ENCODE results near the gene DSE.

Gene DSE

DNA sequence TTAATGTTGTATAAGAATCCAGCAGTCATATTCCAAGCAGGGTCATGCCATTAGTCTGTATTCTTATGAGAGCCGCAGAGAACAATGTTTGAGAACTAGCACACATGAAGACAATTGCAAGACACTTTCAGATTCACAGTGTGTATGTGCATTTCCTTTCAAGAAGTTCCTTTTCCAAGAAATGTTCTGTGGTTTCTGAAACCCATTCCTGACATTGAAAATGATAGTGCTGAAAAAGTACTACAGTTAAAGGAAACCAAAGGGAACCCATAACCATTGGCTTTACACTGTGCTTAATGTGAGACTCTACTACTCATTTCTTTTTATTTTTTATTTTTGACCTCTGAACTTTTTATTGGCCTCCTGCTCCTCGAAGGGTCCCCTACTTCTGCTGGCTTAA lies 86.2 kb downstream of the DSE start:
- no peak overlapping the region for H3K4me3 ChIP-seq (ENCODE audit: low read depth, low read length)
- TF ChIP-seq, protein P1, sequence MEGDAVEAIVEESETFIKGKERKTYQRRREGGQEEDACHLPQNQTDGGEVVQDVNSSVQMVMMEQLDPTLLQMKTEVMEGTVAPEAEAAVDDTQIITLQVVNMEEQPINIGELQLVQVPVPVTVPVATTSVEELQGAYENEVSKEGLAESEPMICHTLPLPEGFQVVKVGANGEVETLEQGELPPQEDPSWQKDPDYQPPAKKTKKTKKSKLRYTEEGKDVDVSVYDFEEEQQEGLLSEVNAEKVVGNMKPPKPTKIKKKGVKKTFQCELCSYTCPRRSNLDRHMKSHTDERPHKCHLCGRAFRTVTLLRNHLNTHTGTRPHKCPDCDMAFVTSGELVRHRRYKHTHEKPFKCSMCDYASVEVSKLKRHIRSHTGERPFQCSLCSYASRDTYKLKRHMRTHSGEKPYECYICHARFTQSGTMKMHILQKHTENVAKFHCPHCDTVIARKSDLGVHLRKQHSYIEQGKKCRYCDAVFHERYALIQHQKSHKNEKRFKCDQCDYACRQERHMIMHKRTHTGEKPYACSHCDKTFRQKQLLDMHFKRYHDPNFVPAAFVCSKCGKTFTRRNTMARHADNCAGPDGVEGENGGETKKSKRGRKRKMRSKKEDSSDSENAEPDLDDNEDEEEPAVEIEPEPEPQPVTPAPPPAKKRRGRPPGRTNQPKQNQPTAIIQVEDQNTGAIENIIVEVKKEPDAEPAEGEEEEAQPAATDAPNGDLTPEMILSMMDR (IDR thresholded peaks at IDR 0.05; ENCODE audit: control insufficient read depth, extremely low read depth, insufficient read depth), result no peak

DNA sequence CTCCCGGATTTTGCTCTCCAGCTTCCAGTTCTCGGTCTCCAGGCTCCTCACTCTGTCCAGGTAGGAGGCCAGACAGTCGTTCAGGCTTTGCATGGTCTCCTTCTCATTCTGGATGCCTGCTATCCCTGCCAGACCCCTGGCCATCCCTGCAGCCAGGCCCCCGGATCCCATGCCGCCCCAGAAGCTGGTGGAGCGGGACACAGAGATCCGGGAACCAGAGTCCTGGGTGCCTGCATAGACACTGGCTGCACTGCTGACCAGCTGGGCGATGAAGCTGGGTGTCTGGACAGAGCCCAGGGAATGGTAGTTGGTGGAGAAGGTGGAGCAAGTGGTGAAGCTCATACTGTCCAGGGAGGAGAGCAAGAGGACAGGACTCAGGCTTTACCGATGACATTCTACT lies 87.5 kb downstream of the DSE start:
- H3K4me3 ChIP-seq (ENCODE audit: low read depth, low read length), result no peak overlapping the region
- TF ChIP-seq, protein P1 (IDR thresholded peaks at IDR 0.05; ENCODE audit: control insufficient read depth, extremely low read depth, insufficient read depth), result no peak
- no peak for DNase-seq (ENCODE audit: low read depth)

More for the DNA sequence above, 86.2 kb downstream of the DSE start:
- DNase-seq (ENCODE audit: low read depth), result no peak

- no peak overlapping the region for H3K4me3 ChIP-seq (ENCODE audit: low read depth, low read length)
- no peak for DNase-seq (ENCODE audit: low read depth)
- TF ChIP-seq, protein P1 (IDR thresholded peaks at IDR 0.05; ENCODE audit: control insufficient read depth, extremely low read depth, insufficient read depth), result no peak
Measured at GRCh38 chr6:116459927-116460326, 89.2 kb downstream of the DSE start.

- no peak for DNase-seq (ENCODE audit: low read depth)
- H3K4me3 ChIP-seq (ENCODE audit: low read depth, low read length), result no peak within 1 kb of the TSS
- TF ChIP-seq, protein P1 (IDR thresholded peaks at IDR 0.05; ENCODE audit: control insufficient read depth, extremely low read depth, insufficient read depth), result no peak
Measured at GRCh38 chr6:116461331-116461931, 90.7 kb downstream of the DSE start, which contains the start of gene CALHM6. Gene CALHM6, plus strand, starts transcription at chr6:116461375. Its CDS starts 555 bp downstream, at chr6:116461930.

GRCh38 chr6:116461932-116462885 lies 91.5 kb downstream of the DSE start:
- H3K4me3 ChIP-seq (ENCODE audit: low read depth, low read length), result no peak overlapping the region
- TF ChIP-seq, protein P1 (IDR thresholded peaks at IDR 0.05; ENCODE audit: control insufficient read depth, extremely low read depth, insufficient read depth), result no peak
- DNase-seq (ENCODE audit: low read depth), result no peak

DNA sequence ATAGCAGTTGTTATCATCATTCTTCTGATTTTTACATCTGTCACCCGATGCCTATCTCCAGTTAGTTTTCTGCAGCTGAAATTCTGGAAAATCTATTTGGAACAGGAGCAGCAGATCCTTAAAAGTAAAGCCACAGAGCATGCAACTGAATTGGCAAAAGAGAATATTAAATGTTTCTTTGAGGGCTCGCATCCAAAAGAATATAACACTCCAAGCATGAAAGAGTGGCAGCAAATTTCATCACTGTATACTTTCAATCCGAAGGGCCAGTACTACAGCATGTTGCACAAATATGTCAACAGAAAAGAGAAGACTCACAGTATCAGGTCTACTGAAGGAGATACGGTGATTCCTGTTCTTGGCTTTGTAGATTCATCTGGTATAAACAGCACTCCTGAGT lies 92.6 kb downstream of the DSE start:
- DNase-seq (ENCODE audit: low read depth), result no peak
- TF ChIP-seq, protein P1 (IDR thresholded peaks at IDR 0.05; ENCODE audit: control insufficient read depth, extremely low read depth, insufficient read depth), result no peak
- H3K4me3 ChIP-seq (ENCODE audit: low read depth, low read length), result no peak overlapping the region
